Right cardiac atrium (tissue), 5 donors: Measurements from ENCODE around the gene NUDCD3. TPM values are rescaled to one million over a fixed set of nuclear protein-coding genes. Genes with fewer than 3 reads are reported as not detected.

Experiments used
- ATAC-seq, 2 donors: fragments of 200-7000 bp; cut with Tn5 transposase; one replicate each; pipeline versions ENCODE4 v1.8.0 to v1.9.1; 2020; ENCODE audit warnings: moderate library complexity in 2 of 2, mild to moderate bottlenecking in 1 of 2
- DNase-seq, 3 donors: peaks; one replicate each; pipeline ENCODE4 v3.0.0-alpha.2; 2020
- H3K27ac ChIP-seq: one replicate; pipeline ENCODE4 v1.5.1; 2013; ENCODE audit warnings: mild to moderate bottlenecking, low read length, control low read depth, moderate library complexity
- H3K27me3 ChIP-seq: one replicate; pipeline ENCODE4 v1.6.1; 2013; ENCODE audit not compliant: control insufficient read depth, insufficient read depth
- H3K4me1 ChIP-seq: one replicate; pipeline ENCODE4 v1.6.1; 2013; ENCODE audit warnings: low read length; ENCODE audit not compliant: control insufficient read depth, insufficient read depth
- H3K4me3 ChIP-seq: one replicate; pipeline ENCODE4 v1.5.1; 2013; ENCODE audit warnings: low read length, control low read depth
- H3K9me3 ChIP-seq: one replicate; pipeline ENCODE4 v1.6.1; 2013; ENCODE audit warnings: low read length; ENCODE audit not compliant: control insufficient read depth
- WGBS: extraction: QIAGEN DNeasy Blood & Tissue Kit; methylation state at CpG from one replicate; pipeline ENCODE4 v1.1.7; 2013; 5-methylcytosine and 5-hydroxymethylcytosine counted together
- intact Hi-C, 4 donors: fragments of 100-400 bp; cut with DNase I; formaldehyde crosslinking; loops; one replicate each; pipeline versions ENCODE4 v1.11.0 to v1.14.0; 2022 to 2023
- polyA plus RNA-seq: library from polyadenylated mRNA; stranded (reverse); fragments of 200-250 nt; gene quantifications from one replicate; pipeline ENCODE4 v1.2.3, GENCODE V29; 2013
- total RNA-seq, 4 donors: library from RNA; stranded (reverse); fragmentation: NEBNext Ultra II Directional; extraction: Animal tissue kit (Norgen Biotek cat#: 25700); gene quantifications; one replicate each; pipeline ENCODE4 v1.2.1, GENCODE V29; 2021
- donor health status: healthy with polysubstance abuse.
- donor health status: DM: no; HTN: yes; CAD: no.
- donor health status: DM: no; HTN: no; CAD: no.
- donor health status: DM: no; HTN: yes; CAD: no; lungs with severe emphysema.
- donor health status: DM: yes; HTN: yes; CAD: no.

NUDCD3 gene
- total and polyA plus RNA-seq, 5 donors, result 29.0 to 108 (median 100) TPM

DNA sequence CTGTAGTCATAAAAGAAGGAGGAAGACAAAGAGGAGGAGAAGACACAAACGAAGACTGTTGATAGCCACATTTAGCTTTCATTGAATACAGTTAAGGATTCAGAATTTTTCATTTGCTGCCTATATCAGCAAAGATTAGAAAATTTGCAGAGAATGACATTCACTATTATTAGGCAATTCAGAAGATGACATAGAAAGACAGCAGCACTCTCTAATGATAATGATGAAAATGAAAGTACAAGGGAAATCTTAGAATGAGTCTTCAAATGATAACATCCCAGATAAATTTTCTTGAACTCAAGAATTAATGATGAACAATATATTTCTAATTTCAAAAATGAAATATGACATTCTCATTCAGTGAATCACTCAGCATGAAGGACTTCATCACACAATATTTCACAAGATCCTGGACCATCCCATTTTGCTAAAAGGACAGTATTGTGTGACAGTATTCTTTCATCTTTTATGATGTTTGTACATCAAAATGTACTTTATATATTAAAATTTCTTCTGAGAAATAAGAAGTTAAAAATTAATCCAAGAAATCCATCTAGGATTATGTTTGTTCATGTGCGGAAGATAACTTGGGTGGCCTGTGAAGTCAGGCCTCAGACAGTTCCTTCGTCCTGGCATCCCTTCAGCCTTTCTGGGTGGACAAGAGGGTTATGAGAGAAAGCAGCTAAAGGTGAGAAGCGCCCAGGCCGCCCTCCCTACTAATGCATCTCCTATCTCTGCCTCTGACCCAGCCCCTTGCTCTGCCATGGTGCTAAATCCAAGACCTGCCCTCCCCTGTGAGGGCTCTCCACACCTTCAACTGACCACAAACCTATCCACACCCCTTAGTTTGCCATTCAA, 117.7 kb downstream of the NUDCD3 start:
- no peak for ATAC-seq
- intact Hi-C loops, result no loop called here

DNA sequence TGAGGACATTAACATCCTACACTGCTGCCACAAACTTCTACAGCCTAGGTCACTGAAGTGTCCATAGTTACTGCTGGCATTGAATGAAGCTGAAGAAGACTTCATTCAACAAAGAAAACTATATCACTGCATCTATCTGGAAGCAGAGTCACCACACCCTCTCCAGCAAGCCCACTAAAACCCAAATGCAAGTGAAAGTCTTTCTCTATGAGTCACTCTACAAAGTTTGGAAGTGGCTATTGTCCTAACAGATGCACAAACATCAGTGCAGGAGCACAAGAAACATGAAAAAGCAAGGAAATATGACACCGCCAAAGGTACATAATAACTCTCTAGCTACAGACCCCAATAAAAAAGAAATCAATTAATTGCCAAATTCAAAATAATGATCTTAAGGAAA, 121.6 kb downstream of the NUDCD3 start:
- 98% methylated on average over 1 of the region's 1 CpG for WGBS
- Histone ChIP-seq H3K27me3 (no peaks in the 10 kb centered on the region), H3K4me1 (no peaks in the 10 kb centered on the region), H3K4me3 (no peak overlapping the region), H3K9me3 (no peaks in the 10 kb centered on the region), H3K27ac (no peak overlapping the region)
- ATAC-seq (no peak), DNase-seq (no peak)
- intact Hi-C loops, result no loop called here

More for the DNA sequence above, 117.7 kb downstream of the NUDCD3 start:
- no peak overlapping the region for H3K27ac ChIP-seq
- no peak overlapping the region for H3K4me3 ChIP-seq
- no peaks in the 10 kb centered on the region for H3K4me1 ChIP-seq
- 71% methylated on average over 5 of the region's 5 CpGs for WGBS
- DNase-seq, result no peak
- no peaks in the 10 kb centered on the region for H3K27me3 ChIP-seq
- no peaks in the 10 kb centered on the region for H3K9me3 ChIP-seq

DNA sequence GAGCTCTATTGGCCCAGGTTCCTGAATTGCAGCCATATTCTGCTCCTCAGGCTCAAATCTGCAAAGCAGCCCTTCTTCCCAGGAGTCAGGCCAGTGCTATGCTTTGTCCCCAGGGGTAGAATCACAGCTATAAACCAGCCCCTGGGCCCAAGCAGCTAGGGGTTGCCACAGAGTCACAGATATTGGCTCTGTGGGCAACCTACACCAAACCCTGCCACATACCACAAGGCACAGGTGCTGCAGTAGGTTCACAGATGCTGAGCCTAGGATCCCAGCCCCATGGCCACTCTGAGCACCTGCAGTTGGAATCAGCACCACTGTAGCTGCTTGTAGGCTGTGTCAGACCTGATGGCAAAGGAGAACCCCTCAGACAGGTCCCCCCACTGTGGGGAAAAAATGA, 122.0 kb downstream of the NUDCD3 start:
- DNase-seq, result no peak
- intact Hi-C loops, result no loop called here
- no peaks in the 10 kb centered on the region for H3K4me1 ChIP-seq
- no peak overlapping the region for H3K4me3 ChIP-seq
- H3K9me3 ChIP-seq, result no peaks in the 10 kb centered on the region
- ATAC-seq, result no peak
- no peak overlapping the region for H3K27ac ChIP-seq
- H3K27me3 ChIP-seq, result no peaks in the 10 kb centered on the region

DNA sequence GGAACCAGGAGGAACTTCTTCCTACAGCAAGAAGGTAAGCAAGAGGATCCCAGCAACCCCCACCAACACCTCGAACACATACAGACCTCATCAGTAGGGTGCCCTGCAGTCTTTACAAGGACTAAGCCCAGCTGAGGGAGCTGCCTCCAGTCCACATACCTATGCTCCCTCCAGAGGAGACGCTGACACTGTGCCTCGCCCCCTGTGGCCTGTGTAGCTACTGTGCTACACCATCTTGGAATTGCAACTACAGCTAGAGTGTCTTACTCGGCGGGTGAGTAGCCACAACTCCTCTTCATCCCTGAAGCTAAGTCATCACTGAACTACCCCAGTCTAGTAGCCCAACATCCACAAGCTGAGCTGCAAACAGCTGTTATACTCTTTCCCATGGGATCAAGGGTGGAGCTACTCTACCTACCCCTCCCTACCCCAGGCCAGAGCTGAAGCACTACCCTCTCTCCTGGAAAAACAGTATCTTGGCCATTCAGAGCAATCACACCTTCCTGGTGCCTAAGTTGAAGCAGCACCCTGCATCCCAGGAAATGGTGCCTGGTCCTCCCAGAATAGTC, 122.9 kb downstream of the NUDCD3 start:
- WGBS, result 83% methylated on average over 5 of the region's 5 CpGs
- ATAC-seq, result no peak
- intact Hi-C loops, result no loop called here

DNA sequence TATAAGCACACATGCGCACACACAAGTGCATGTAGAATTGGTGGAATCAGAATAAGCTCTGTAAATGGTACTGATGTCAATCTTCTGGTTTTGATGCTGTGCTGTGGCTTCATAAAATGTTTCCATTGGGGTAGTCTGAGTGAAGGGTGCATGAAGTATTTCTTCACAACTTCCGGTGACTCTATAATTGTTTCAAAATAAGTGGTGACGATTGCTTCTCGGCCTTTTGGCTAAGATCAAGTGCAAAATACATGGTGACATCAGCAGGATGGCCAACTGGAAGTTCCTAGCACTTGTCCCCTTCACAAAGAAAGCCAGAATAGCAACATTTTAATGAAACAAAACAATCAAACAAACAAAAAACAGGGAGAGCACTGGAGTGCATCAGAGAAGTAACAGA, 123.5 kb downstream of the NUDCD3 start:
- no peak overlapping the region for H3K27ac ChIP-seq
- H3K4me1 ChIP-seq, result no peaks in the 10 kb centered on the region
- intact Hi-C loops, result no loop called here
- H3K9me3 ChIP-seq, result no peaks in the 10 kb centered on the region
- WGBS, result 75% methylated on average over 4 of the region's 4 CpGs
- ATAC-seq (no peak), DNase-seq (no peak)
- H3K4me3 ChIP-seq, result no peak overlapping the region
- no peaks in the 10 kb centered on the region for H3K27me3 ChIP-seq

More for the DNA sequence above, 122.9 kb downstream of the NUDCD3 start:
- DNase-seq, result no peak
- no peak overlapping the region for H3K4me3 ChIP-seq
- no peaks in the 10 kb centered on the region for H3K9me3 ChIP-seq
- no peak overlapping the region for H3K27ac ChIP-seq
- H3K27me3 ChIP-seq, result no peaks in the 10 kb centered on the region
- no peaks in the 10 kb centered on the region for H3K4me1 ChIP-seq

DNA sequence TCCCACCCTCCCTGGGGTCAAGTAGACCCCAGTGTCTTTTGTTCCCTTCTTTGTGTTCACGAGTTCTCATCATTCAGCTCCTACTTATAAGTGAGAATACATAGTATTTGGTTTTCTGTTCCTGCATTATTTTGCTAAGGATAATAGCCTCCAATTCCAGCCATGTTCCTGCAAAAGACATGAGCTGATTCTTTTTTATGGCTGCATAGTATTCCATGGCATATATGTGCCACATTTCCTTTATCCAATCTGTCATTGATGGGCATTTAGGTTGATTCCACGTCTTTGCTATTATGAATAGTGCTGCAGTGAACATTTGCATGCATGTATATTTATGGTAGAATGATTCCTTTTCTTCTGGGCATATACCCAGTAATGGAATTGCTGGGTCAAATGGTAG, 136.8 kb downstream of the NUDCD3 start:
- no peak for ATAC-seq
- no peak overlapping the region for H3K4me3 ChIP-seq
- no peak for DNase-seq
- 59% methylated on average over 2 of the region's 2 CpGs for WGBS
- no peak overlapping the region for H3K27ac ChIP-seq
- no peaks in the 10 kb centered on the region for H3K9me3 ChIP-seq
- H3K27me3 ChIP-seq, result no peaks in the 10 kb centered on the region
- no peaks in the 10 kb centered on the region for H3K4me1 ChIP-seq
- intact Hi-C loops, result no loop called here

DNA sequence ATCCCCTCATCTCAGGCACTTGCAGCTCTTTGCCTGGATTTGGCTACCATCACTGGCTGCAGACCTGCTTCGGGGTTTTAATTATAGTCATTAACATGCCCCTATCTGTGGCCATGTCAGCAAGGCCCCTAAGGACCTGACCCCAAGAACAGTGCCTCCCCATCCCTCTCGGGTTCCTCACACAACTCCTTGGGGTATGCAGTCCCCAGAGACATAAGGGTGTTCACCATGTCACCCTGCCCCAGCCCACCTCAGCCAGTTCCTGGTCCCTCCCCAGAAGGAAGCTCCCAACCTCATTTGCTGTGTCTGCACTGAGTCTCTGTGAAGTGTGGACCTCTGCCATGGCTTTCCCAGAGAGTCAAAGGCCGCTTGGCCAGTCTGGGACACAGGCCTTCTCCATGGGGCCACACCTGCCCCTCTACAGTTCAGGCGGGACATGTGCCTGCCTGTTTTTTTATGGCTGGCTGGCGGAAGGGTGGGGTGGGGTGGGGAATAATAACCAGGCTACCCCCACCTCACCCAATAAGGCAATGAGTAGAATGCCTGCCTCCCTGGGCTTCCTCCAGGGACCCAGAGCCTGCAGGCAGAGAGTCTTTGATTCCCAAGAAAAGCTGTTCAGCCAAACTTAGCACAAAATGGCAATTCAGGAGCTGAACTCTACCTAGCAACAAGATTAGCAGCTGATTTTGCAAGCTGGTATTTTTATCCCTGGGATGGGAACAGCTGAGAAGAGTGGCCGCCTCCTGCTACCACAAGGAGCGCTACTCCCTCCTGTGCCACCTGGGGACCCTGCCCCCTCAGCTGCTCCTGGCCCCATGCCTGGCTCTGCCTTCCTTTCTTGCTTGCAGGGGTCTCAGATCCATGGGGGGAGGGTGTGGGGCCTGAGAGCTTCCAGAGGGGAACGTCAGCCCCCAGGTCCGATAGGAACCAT, 141.3 kb downstream of the NUDCD3 start:
- WGBS, result 70% methylated on average over 9 of the region's 9 CpGs
- Histone ChIP-seq H3K27ac (no peak overlapping the region), H3K4me3 (no peak overlapping the region), H3K9me3 (no peaks in the 10 kb centered on the region), H3K27me3 (no peaks in the 10 kb centered on the region), H3K4me1 (peaks cover 4% of the 10 kb centered on the region)
- DNase-seq, result no peak
- peak; percentile 15 to 29 for ATAC-seq
- intact Hi-C loops, result no loop called here

DNA sequence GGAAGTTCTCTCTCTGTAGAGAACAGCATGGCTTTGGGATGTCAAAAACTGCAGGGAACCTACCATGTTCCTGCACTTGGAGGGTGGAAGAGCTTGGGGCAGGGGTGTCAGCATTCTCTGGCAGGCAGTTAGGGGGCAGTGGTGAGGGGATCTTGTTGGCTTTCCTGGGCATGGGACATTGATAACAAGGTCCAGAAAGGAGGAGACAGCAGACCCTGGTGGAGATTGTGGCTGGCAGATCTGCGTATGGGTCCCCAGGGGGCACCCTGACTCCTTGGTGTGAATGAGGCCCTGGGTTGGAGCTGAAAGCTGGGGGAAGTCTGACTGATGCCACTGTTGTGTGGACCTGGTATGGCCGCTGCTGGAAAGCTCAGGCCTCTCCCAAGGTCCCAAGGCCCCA, 142.2 kb downstream of the NUDCD3 start:
- WGBS, result 79% methylated on average over 2 of the region's 2 CpGs
- Histone ChIP-seq H3K27ac (no peak overlapping the region), H3K4me3 (no peak overlapping the region), H3K9me3 (no peaks in the 10 kb centered on the region), H3K4me1 (peaks cover 4% of the 10 kb centered on the region), H3K27me3 (no peaks in the 10 kb centered on the region)
- intact Hi-C loops, result no loop called here
- peak; percentile 36 to 37 for ATAC-seq
- no peak for DNase-seq

DNA sequence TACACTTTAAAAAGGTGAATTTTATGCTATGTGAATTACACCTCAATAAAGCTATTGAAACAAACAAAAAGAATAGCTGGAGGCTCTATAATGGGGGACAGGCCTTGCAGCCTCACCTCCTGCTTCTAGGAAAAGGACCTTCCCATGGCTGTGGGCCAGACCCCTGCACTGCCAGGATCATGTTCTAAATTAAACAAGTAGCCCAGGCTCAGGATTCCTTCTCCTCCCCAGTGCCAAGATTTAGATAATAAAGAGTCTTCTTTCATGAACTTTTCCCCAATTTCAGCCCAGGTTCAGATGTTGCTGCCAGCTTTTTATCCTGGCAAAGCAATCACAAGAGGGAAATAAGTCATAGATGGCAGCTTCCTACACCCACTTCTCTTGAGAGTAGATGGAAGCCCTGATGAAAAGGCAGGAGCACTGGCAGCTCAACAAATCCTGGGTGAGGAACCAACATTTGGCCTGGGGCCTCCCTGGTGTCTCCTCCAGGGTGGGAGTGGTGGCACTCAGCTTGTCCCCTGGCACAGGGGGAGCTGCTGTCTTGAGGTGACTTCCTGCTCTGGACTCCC, 142.8 kb downstream of the NUDCD3 start:
- Histone ChIP-seq H3K27ac (peak overlapping the region; percentile 73), H3K27me3 (no peaks in the 10 kb centered on the region)

DNA sequence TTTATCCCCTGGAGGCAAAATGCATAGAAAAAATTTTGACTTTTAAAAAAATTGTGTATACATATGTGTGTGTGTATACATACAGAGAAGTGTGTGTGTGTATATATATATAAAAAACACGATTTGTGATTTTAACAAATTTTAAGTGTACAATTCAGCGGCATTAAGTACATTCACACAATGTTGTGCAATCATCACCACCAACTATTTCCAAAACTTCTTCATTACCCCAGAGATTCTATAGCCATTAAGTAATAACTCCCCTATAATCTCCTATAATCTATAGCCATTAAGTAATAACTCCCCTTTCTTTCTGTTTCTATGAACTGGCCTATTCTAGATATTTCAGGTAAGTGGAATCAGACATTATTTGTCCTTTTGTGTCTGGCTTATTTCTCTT, 144.4 kb downstream of the NUDCD3 start:
- no peak overlapping the region for H3K27ac ChIP-seq
- no peak overlapping the region for H3K4me3 ChIP-seq
- DNase-seq (no peak), ATAC-seq (no peak)
- intact Hi-C loops, result no loop called here
- H3K9me3 ChIP-seq, result no peaks in the 10 kb centered on the region
- WGBS, result 90% methylated on average over 2 of the region's 2 CpGs
- H3K4me1 ChIP-seq, result peaks cover 4% of the 10 kb centered on the region
- H3K27me3 ChIP-seq, result no peaks in the 10 kb centered on the region

More for the DNA sequence above, 142.8 kb downstream of the NUDCD3 start:
- Histone ChIP-seq H3K9me3 (no peaks in the 10 kb centered on the region), H3K4me3 (no peak overlapping the region), H3K4me1 (peaks cover 4% of the 10 kb centered on the region)
- DNase-seq, result peak in 2 of 3 donors; percentile 73 to 75
- peak; percentile 51 to 75 for ATAC-seq
- intact Hi-C loops, result no loop called here
